CD14-positive monocyte (primary cell): ENCODE data around the gene CFAP107. TPM values are rescaled to one million over a fixed set of nuclear protein-coding genes. Genes with fewer than 3 reads are reported as not detected.

Experiments used
- DNase-seq, 3 donors: peaks; one replicate each; pipeline ENCODE4 v3.0.0-alpha.2; 2011 to 2022
- H2AFZ ChIP-seq: 2 replicates; pipeline ENCODE4 v1.6.0; 2012; ENCODE audit warnings: mild to moderate bottlenecking, low read depth, low read length, inconsistent platforms; ENCODE audit not compliant: insufficient read depth, poor library complexity, severe bottlenecking
- H3K27ac ChIP-seq, 2 donors: 1 replicate in 1 of 2; 2 replicates in 1 of 2; pipeline ENCODE4 v1.5.1; 2012 to 2013; ENCODE audit warnings: low read length in 2 of 2, control low read depth in 1 of 2, inconsistent platforms in 1 of 2, low read depth in 1 of 2, mild to moderate bottlenecking in 1 of 2
- H3K27me3 ChIP-seq, 2 donors: one replicate each; pipeline versions ENCODE4 v1.6.0 to v1.6.1; 2011 to 2013; ENCODE audit warnings: low read length in 2 of 2; ENCODE audit not compliant: control insufficient read depth in 2 of 2, insufficient read depth in 2 of 2
- H3K36me3 ChIP-seq, 2 donors: replicated peaks in 1 of 2; 1 replicate in 1 of 2; 2 replicates in 1 of 2; pipeline versions ENCODE4 v1.5.1 to v1.6.1; 2012 to 2013; ENCODE audit warnings: low read length in 2 of 2, control low read depth in 1 of 2, inconsistent platforms in 1 of 2, mild to moderate bottlenecking in 1 of 2; ENCODE audit not compliant: insufficient read depth in 2 of 2, control insufficient read depth in 1 of 2
- H3K4me1 ChIP-seq, 2 donors: 1 replicate in 1 of 2; 2 replicates in 1 of 2; pipeline versions ENCODE4 v1.5.1 to v1.6.1; 2012 to 2013; ENCODE audit warnings: low read length in 2 of 2, control low read depth in 1 of 2, inconsistent platforms in 1 of 2, mild to moderate bottlenecking in 1 of 2, moderate library complexity in 1 of 2; ENCODE audit not compliant: insufficient read depth in 2 of 2, control insufficient read depth in 1 of 2
- H3K4me2 ChIP-seq: replicated peaks from 2 replicates; pipeline ENCODE3; 2012; ENCODE audit warnings: low read length, moderate library complexity, mild to moderate bottlenecking; ENCODE audit not compliant: poor library complexity, severe bottlenecking; ENCODE audit errors: extremely low read depth
- H3K4me3 ChIP-seq, 3 experiments: fragments of 200-600 bp in 1 of 3; sonication (generic) in 1 of 3; replicated peaks in 1 of 3; 1 replicate in 2 of 3; 2 replicates in 1 of 3; pipeline ENCODE4 v1.5.1; 2011 to 2013; ENCODE audit warnings: low read length in 3 of 3, mild to moderate bottlenecking in 3 of 3, control low read depth in 2 of 3, low read depth in 2 of 3, inconsistent platforms in 1 of 3, moderate library complexity in 1 of 3
- H3K79me2 ChIP-seq: 2 replicates; pipeline ENCODE4 v1.6.0; 2012; ENCODE audit warnings: mild to moderate bottlenecking, control low read depth, inconsistent platforms, low read length, moderate library complexity; ENCODE audit not compliant: insufficient read depth
- H3K9ac ChIP-seq: 2 replicates; pipeline ENCODE4 v1.6.0; 2017; ENCODE audit warnings: low read length, mild to moderate bottlenecking; ENCODE audit not compliant: insufficient read depth, poor library complexity, severe bottlenecking
- H3K9me3 ChIP-seq, 2 donors: replicated peaks in 1 of 2; 1 replicate in 1 of 2; 2 replicates in 1 of 2; pipeline versions ENCODE4 v1.5.1 to v1.6.1; 2012 to 2013; ENCODE audit warnings: low read length in 2 of 2, control low read depth in 1 of 2; ENCODE audit not compliant: control insufficient read depth in 1 of 2, insufficient read depth in 1 of 2
- H4K20me1 ChIP-seq: 2 replicates; pipeline ENCODE4 v1.6.0; 2012; ENCODE audit warnings: mild to moderate bottlenecking, low read length, control low read depth, moderate library complexity; ENCODE audit not compliant: insufficient read depth
- H3K27ac Mint-ChIP-seq, 7 donors: one replicate each; pipeline ENCODE4 v1.8.0; 2020; ENCODE audit warnings: mild to moderate bottlenecking in 7 of 7, mixed read lengths in 7 of 7, moderate library complexity in 6 of 7, inconsistent platforms in 2 of 7
- H3K27me3 Mint-ChIP-seq, 3 donors: one replicate each; pipeline ENCODE4 v1.8.0; 2021 to 2022; ENCODE audit warnings: low read depth in 3 of 3, mild to moderate bottlenecking in 3 of 3, mixed read lengths in 3 of 3, moderate library complexity in 3 of 3, inconsistent platforms in 1 of 3
- H3K36me3 Mint-ChIP-seq, 2 donors: one replicate each; pipeline ENCODE4 v1.8.0; 2020; ENCODE audit warnings: mixed read lengths in 2 of 2, inconsistent platforms in 1 of 2, mild to moderate bottlenecking in 1 of 2
- H3K4me1 Mint-ChIP-seq: one replicate; pipeline ENCODE4 v1.8.0; 2020; ENCODE audit warnings: mild to moderate bottlenecking, mixed read lengths
- H3K4me3 Mint-ChIP-seq, 2 donors: one replicate each; pipeline ENCODE4 v1.8.0; 2020; ENCODE audit warnings: mild to moderate bottlenecking in 2 of 2, mixed read lengths in 2 of 2, moderate library complexity in 1 of 2
- H3K9me3 Mint-ChIP-seq, 7 donors: one replicate each; pipeline ENCODE4 v1.8.0; 2020 to 2022; ENCODE audit warnings: mixed read lengths in 7 of 7, mild to moderate bottlenecking in 6 of 7, moderate library complexity in 6 of 7, inconsistent platforms in 2 of 7
- WGBS: methylation state at CpG from one replicate; pipeline ENCODE4 v1.1.5; 2013; ENCODE audit warnings: missing lambda C conversion rate; ENCODE audit not compliant: insufficient coverage; 5-methylcytosine and 5-hydroxymethylcytosine counted together
- intact Hi-C, 2 donors: fragments of 100-400 bp; cut with micrococcal nuclease; formaldehyde crosslinking; loops; one replicate each; pipeline versions ENCODE4 v1.15.0 to v1.15.1; 2023
- polyA plus RNA-seq, 3 donors: library from polyadenylated mRNA; depleted of rRNA in 1 of 3; unstranded in 2 of 3; stranded (reverse) in 1 of 3; fragments of 300-500 nt in 2 of 3; fragments of >200 nt in 1 of 3; fragmentation: Illumina TruSeq in 2 of 3; gene quantifications; 1 replicate in 2 of 3; 2 replicates in 1 of 3; pipeline ENCODE4 v1.2.3, GENCODE V29; 2012 to 2021
- TF ChIP-seq, protein P1 (sequence below): fragments of 200-600 bp; IDR thresholded peaks from one replicate; pipeline ENCODE4 v1.8.0; 2022; ENCODE audit warnings: antibody characterized with exemption, mild to moderate bottlenecking

Gene CFAP107
- polyA plus RNA-seq, 3 donors: not detected

DNA sequence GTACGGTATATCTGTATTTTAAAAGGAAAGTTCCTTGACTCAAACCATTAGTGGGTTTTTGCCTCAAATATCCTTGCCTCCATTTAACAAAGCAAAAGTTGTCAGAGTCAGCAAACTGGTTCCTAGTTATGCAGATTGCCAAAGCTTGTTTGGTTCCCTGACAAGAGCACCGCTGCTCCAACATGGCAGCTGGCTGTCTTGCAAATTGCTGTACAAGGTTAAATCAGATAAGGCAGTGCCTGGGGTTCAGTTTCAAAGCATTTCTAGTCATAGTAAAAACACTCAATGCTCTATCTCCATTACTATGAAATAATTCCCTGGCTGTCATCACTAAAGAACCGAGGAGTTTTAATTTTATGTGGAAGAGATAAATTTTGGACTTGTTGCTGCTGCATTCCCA is 11.3 kb upstream of the CFAP107 start:
- Histone ChIP-seq H4K20me1 (no peaks in the 10 kb centered on the region), H3K4me3 (no peak overlapping the region), H3K36me3 (no peaks in the 10 kb centered on the region), H3K9ac (no peak overlapping the region), H3K4me2 (no peak overlapping the region), H3K79me2 (no peaks in the 10 kb centered on the region), H3K9me3 (no peaks in the 10 kb centered on the region), H2AFZ (no peak overlapping the region), H3K27me3 (peaks cover 0 to 3% of the 10 kb centered on the region in 2 donors), H3K27ac (no peak overlapping the region), H3K4me1 (no peaks in the 10 kb centered on the region)
- TF ChIP-seq, protein P1, sequence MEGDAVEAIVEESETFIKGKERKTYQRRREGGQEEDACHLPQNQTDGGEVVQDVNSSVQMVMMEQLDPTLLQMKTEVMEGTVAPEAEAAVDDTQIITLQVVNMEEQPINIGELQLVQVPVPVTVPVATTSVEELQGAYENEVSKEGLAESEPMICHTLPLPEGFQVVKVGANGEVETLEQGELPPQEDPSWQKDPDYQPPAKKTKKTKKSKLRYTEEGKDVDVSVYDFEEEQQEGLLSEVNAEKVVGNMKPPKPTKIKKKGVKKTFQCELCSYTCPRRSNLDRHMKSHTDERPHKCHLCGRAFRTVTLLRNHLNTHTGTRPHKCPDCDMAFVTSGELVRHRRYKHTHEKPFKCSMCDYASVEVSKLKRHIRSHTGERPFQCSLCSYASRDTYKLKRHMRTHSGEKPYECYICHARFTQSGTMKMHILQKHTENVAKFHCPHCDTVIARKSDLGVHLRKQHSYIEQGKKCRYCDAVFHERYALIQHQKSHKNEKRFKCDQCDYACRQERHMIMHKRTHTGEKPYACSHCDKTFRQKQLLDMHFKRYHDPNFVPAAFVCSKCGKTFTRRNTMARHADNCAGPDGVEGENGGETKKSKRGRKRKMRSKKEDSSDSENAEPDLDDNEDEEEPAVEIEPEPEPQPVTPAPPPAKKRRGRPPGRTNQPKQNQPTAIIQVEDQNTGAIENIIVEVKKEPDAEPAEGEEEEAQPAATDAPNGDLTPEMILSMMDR: no peak
- Mint-ChIP-seq H3K4me1 (no peaks in the 10 kb centered on the region), H3K36me3 (no peaks in the 10 kb centered on the region), H3K4me3 (no peak overlapping the region), H3K27me3 (peaks cover 6 to 20% (median 10%) of the 10 kb centered on the region in 3 donors), H3K27ac (no peak overlapping the region), H3K9me3 (peaks cover 2 to 28% (median 22%) of the 10 kb centered on the region in 7 donors)
- no peak for DNase-seq
- intact Hi-C loops: no loop called here
- WGBS: no CpG with 5 or more reads among the region's 3 CpGs

- H3K4me3 ChIP-seq: no peak overlapping the region
- H3K9me3 ChIP-seq: no peaks in the 10 kb centered on the region
- DNase-seq: no peak
- H3K27me3 Mint-ChIP-seq: peaks cover under 1 to 8% (median 2%) of the 10 kb centered on the region in 3 donors
- 88% methylated on average over 1 of the region's 1 CpG for WGBS
- H3K4me3 Mint-ChIP-seq: no peak overlapping the region
- H3K27ac ChIP-seq: no peak overlapping the region
- H4K20me1 ChIP-seq: no peaks in the 10 kb centered on the region
- no peak overlapping the region for H3K4me2 ChIP-seq
- TF ChIP-seq, protein P1: no peak
- H3K27me3 ChIP-seq: peaks cover 0 to 3% of the 10 kb centered on the region in 2 donors
- no peaks in the 10 kb centered on the region for H3K4me1 Mint-ChIP-seq
- peaks cover 0 to 8% (median 4%) of the 10 kb centered on the region in 7 donors for H3K9me3 Mint-ChIP-seq
- no peak overlapping the region for H3K27ac Mint-ChIP-seq
- no peaks in the 10 kb centered on the region for H3K79me2 ChIP-seq
- H3K9ac ChIP-seq: no peak overlapping the region
- H3K4me1 ChIP-seq: no peaks in the 10 kb centered on the region
- H3K36me3 ChIP-seq: no peaks in the 10 kb centered on the region
- no peak overlapping the region for H2AFZ ChIP-seq
- H3K36me3 Mint-ChIP-seq: no peaks in the 10 kb centered on the region
- intact Hi-C loops: no loop called here
Observed at GRCh38 chr1:12738934-12739333, 7.1 kb upstream of the CFAP107 start.
